Measurements from ENCODE around the gene CAMTA1.
A peak's percentile ranks its signal among the peaks of the same experiment; 100 is the strongest.

The CAMTA1 gene

DNA sequence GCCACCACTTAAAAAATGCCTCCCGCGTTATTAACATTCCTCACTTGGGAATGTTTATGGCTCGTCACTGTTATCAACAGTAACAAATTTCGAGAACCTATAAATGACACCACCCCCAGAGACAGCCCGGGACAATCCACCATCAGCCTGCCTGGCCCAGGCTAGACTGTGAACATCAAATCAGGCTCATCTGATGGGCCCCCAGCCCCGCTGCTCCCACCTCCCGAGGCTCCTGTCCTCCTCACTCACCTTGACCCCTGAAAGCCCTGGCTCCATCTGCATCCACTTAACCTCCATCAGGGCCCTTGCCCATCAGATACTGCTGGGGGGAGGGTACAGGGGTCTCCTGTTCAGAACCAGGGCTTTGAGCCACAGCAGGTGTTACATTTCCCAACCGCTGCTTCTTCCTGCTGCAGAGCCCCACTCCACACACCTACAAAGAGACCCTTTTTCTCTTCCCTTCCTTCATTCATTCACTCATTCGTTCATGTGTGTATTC, 829.4 kb downstream of the CAMTA1 start:
- H3K27me3 ChIP-seq (replicated peaks; ENCODE audit: insufficient read depth, low read length), result peaks cover 54% of the 10 kb centered on the region
- H3K9me3 ChIP-seq (replicated peaks; ENCODE audit: insufficient read depth, low read length), result no peaks in the 10 kb centered on the region
- no peak overlapping the region for H3K9ac ChIP-seq (ENCODE audit: low read length)
- H3K36me3 ChIP-seq (replicated peaks; ENCODE audit: insufficient read depth, low read length), result no peaks in the 10 kb centered on the region
- H3K4me1 ChIP-seq (ENCODE audit: low read length), result no peaks in the 10 kb centered on the region
- H3F3A ChIP-seq (ENCODE audit: insufficient read depth, low read length), result no peaks in the 10 kb centered on the region
- H4K20me1 ChIP-seq (ENCODE audit: insufficient read depth, low read length), result no peaks in the 10 kb centered on the region
- H3K27ac ChIP-seq (ENCODE audit: low read length), result no peak overlapping the region
- H3K79me2 ChIP-seq (ENCODE audit: low read length), result no peaks in the 10 kb centered on the region
- TF ChIP-seq EZH2phosphoT487 (IDR thresholded peaks at IDR 0.05; ENCODE audit: low read length) (no peak), EZH2 (optimal IDR thresholded peaks at IDR 0.05; ENCODE audit: low read depth, low read length) (no peak), CTCF (IDR thresholded peaks at IDR 0.05; ENCODE audit: low read length) (no peak)
- no peak for DNase-seq
- H2AFZ ChIP-seq (ENCODE audit: low read length), result no peak overlapping the region
- H3K4me2 ChIP-seq (ENCODE audit: low read depth, low read length), result no peak overlapping the region
- no peak overlapping the region for H3K4me3 ChIP-seq (ENCODE audit: low read length)
- H3K9me2 ChIP-seq (replicated peaks; ENCODE audit: insufficient read depth, low read length), result no peaks in the 10 kb centered on the region

GRCh38 chr1:7615138-7615537, 829.9 kb downstream of the CAMTA1 start:
- H3K4me3 ChIP-seq (ENCODE audit: low read length), result no peak overlapping the region
- no peak for DNase-seq
- H3K4me2 ChIP-seq (ENCODE audit: low read depth, low read length), result no peak overlapping the region
- no peaks in the 10 kb centered on the region for H4K20me1 ChIP-seq (ENCODE audit: insufficient read depth, low read length)
- no peaks in the 10 kb centered on the region for H3K4me1 ChIP-seq (ENCODE audit: low read length)
- no peak overlapping the region for H3K27ac ChIP-seq (ENCODE audit: low read length)
- H3K27me3 ChIP-seq (replicated peaks; ENCODE audit: insufficient read depth, low read length), result peaks cover 52% of the 10 kb centered on the region
- no peaks in the 10 kb centered on the region for H3K79me2 ChIP-seq (ENCODE audit: low read length)
- no peak overlapping the region for H2AFZ ChIP-seq (ENCODE audit: low read length)
- no peaks in the 10 kb centered on the region for H3K36me3 ChIP-seq (replicated peaks; ENCODE audit: insufficient read depth, low read length)
- no peaks in the 10 kb centered on the region for H3K9me3 ChIP-seq (replicated peaks; ENCODE audit: insufficient read depth, low read length)
- no peaks in the 10 kb centered on the region for H3K9me2 ChIP-seq (replicated peaks; ENCODE audit: insufficient read depth, low read length)
- H3K9ac ChIP-seq (ENCODE audit: low read length), result no peak overlapping the region
- no peaks in the 10 kb centered on the region for H3F3A ChIP-seq (ENCODE audit: insufficient read depth, low read length)
- TF ChIP-seq CTCF (IDR thresholded peaks at IDR 0.05; ENCODE audit: low read length) (no peak), EZH2phosphoT487 (IDR thresholded peaks at IDR 0.05; ENCODE audit: low read length) (no peak), EZH2 (optimal IDR thresholded peaks at IDR 0.05; ENCODE audit: low read depth, low read length) (no peak)

- Histone ChIP-seq H3K4me2 (ENCODE audit: low read depth, low read length) (no peak overlapping the region), H3K9me3 (replicated peaks; ENCODE audit: insufficient read depth, low read length) (no peaks in the 10 kb centered on the region), H3K4me1 (ENCODE audit: low read length) (no peaks in the 10 kb centered on the region), H3K36me3 (replicated peaks; ENCODE audit: insufficient read depth, low read length) (no peaks in the 10 kb centered on the region), H3K9me2 (replicated peaks; ENCODE audit: insufficient read depth, low read length) (no peaks in the 10 kb centered on the region), H3F3A (ENCODE audit: insufficient read depth, low read length) (no peaks in the 10 kb centered on the region), H2AFZ (ENCODE audit: low read length) (no peak overlapping the region), H3K4me3 (ENCODE audit: low read length) (no peak overlapping the region), H3K27ac (ENCODE audit: low read length) (no peak overlapping the region), H4K20me1 (ENCODE audit: insufficient read depth, low read length) (no peaks in the 10 kb centered on the region), H3K79me2 (ENCODE audit: low read length) (no peaks in the 10 kb centered on the region), H3K27me3 (replicated peaks; ENCODE audit: insufficient read depth, low read length) (peaks cover 55% of the 10 kb centered on the region), H3K9ac (ENCODE audit: low read length) (no peak overlapping the region)
- DNase-seq, result peak; percentile 21
- TF ChIP-seq EZH2phosphoT487 (IDR thresholded peaks at IDR 0.05; ENCODE audit: low read length) (no peak), EZH2 (optimal IDR thresholded peaks at IDR 0.05; ENCODE audit: low read depth, low read length) (no peak), CTCF (IDR thresholded peaks at IDR 0.05; ENCODE audit: low read length) (no peak)
Measured at GRCh38 chr1:7616076-7616832, 831.0 kb downstream of the CAMTA1 start.
